Measurements from ENCODE around the gene CTIF.
"Not testable (repeated sequence)": the region's sequence is repeated elsewhere in the genome, so short reads cannot be mapped to it uniquely, and the experiment has no call there.

Gene CTIF

DNA sequence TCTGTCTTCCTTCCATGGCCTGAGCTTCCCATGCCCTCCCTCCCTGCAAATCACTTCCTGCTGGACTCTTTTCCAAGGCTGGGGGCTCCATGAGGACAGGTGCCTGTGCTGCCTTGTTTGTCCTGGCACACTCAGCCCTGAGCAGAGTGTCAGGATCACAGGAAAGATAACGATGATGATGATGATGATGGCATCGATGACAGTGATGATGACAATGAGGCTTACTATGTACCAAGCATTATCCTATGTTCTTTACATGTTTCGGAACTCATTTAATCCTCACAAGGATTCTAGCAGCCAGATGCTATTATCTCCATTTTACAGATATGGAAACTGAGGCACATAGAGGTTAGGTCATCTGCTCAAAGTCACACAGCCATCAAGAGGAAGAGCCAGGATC lies 170.0 kb downstream of the CTIF start:
- no peak for DNase-seq (ENCODE audit: low read depth)

DNA sequence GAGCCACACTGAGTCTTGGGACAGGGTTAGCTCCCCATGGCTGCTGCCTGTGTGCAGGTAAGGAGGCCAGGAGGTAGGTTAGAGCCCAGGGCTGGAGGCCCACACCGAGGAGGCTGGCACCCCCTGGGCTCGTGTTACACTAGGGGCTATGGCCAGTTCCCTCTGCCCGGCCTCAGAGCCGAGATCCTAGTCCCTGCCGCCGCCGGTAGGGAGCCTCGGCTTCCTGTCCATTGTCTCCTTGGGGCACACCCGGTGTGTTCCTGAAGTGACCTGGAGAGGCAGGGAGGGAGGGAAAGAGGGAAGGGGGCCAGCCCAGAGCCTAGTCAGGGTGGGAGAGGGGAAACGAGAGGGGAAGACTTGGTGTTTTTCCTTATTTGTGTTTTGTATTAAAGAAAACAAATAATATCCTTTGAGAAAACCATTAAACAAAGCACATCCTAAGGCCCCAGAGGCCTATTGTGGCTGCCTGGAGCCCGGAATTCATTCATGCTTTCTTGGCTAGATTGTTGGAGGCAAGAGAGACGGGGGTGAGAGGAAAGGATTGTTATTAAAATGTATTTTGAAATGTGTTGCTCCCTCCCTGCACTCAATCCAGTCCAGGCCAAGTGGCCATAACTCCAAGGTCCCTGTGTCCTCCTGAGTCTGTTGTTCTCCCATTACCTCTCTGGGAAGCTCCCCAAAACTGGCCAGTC lies 170.7 kb downstream of the CTIF start:
- no peak for DNase-seq (ENCODE audit: low read depth)

- peak; percentile 48 for DNase-seq (ENCODE audit: low read depth)
Observed at GRCh38 chr18:48711651-48712486, 173.0 kb downstream of the CTIF start.

DNA sequence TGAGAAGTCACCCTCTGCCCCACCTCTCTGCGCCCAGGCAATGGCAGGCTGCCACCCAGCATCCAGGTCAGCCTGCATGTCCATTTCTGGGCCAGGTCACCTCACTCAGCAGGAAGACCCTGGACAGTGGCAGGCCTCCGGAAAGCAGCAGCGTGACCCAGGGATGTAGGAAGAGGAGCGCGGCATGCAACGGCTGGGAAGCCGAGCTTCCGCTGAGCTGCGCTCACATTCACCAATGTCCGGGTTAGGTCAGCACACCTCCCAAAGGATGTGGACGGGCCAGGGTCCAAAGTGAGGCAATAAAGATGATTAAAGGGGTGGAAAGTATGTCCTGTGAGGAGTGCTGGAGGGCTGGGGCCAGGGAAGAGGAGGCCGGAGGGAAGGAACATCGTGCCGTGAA lies 174.5 kb downstream of the CTIF start:
- DNase-seq (ENCODE audit: low read depth) = no peak

DNA sequence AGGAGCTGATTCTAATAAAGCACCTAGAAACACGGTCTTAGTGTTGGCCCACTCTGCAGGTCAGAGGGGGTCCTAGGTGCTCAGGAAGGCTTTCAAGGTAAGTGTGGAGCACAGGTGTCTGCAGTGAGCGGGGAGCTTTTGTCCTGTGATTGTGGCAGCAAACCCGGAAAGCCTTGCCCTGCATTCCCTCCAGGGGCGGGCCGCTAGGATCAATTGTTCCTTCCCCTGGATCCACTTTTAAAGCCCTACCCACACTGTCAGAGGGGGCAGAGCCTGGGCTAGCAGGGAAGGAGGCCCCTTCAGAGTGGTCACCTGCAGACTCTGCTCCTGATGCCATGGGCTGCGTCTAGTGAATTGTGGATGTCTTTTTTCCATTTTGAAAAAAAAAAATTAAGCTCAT lies 176.0 kb downstream of the CTIF start:
- DNase-seq (ENCODE audit: low read depth) = no peak

DNA sequence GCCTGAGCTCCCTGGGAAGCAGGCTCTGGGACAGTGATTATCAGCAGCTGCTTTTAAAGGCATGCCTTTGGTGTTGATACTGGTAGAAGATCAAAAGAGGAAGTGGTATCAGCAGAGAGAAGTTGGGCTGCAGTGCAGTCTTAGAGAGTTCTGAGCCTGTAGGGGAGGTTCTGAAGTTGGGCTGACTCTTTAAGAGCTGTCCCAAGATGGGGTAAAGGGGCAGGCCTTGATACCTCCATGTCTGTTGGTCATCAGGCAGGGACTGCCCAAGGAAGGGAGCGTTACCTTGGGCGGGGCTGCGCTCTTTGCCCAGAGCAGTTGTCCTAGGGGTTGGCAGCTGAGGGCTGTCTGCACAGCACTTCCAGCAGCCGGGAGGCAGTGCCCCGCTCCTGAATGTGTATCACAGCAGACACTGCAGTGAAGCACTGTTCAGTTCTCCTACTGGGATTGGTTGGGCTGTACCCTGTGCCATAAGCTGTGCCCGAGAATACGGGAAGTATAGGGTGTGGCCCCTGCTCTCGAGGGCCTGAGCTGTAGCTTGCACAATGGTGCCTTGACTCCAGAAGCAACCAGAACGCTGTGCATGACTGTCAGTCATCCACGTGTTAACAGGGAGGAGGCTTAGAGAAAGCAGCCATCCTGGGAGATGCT lies 177.0 kb downstream of the CTIF start:
- peak; percentile 34 for DNase-seq (ENCODE audit: low read depth)

DNA sequence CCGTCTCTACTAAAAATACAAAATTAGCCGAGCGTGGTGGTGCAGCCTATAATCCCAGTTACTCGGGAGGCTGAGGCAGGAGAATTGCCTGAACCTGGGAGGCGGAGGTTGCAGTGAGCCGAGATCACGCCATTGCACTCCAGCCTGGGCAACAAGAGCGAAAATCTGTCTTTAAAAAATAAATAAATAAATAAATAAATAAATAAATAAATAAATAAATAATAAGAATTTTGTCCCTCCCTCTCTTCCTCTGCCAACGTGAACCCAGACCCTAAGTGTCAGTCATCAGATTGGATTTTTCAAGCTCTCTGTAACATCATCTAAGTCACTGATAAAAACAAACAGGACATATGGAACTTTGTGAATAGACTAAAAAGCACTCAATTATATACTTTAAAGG lies 178.4 kb downstream of the CTIF start:
- DNase-seq (ENCODE audit: low read depth) = not testable (repeated sequence)

DNA sequence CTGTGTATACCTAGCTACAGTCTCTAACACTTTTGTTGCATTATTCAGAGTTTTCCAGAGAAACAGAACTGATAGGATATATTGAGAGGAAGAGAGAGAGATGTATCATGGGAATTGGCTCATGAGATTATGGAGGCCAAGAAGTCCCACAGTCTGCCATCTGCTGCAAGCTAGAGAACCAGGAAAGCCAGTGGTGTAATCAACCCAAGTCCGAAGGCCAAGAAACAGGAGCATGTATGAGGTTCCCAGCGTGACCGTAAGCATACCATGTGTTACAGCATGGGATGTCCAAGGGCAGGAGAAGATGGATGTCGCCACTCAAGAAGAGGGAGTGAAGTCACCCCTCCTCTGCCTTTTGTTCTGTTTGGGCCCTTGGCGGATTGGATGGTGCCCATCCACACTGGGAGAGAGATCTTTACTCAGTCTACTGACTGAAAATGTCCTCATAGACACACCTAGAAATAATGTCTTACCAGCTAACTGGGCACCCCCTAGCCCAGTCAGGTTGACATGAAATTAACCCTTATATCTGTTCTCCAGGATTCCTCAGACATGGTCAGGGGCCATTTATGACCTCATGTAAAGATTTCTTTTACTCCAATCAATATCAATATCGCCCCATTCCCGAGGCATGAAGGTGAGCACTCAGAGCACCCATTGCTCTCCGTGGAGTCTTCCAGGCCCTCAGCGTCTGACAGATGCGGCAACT lies 179.6 kb downstream of the CTIF start:
- no peak for DNase-seq (ENCODE audit: low read depth)

GRCh38 chr18:48719388-48719787 lies 180.6 kb downstream of the CTIF start:
- DNase-seq (ENCODE audit: low read depth) = no peak

- DNase-seq (ENCODE audit: low read depth) = no peak
Observed at GRCh38 chr18:48719974-48720654, 181.3 kb downstream of the CTIF start.

DNA sequence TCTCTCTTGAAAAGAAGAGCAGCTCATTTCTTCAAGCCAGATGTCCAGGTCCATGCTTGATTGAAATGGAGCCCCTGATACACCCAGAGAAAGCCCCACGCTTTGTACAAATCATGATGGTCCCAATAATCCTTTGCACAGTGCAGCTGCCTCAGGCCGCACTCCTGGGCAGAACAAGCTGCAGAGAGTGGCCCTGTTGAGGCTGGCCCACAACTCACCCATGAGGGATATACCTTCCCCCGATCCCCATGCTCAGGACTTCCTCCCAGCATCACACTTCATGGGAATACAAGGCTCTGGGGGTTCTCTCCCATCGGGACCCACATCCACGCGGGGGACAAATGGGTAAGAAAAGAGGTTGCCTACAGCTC lies 181.8 kb downstream of the CTIF start:
- DNase-seq (ENCODE audit: low read depth) = no peak

GRCh38 chr18:48721312-48721711 lies 182.5 kb downstream of the CTIF start:
- no peak for DNase-seq (ENCODE audit: low read depth)

- DNase-seq (ENCODE audit: low read depth) = no peak
Observed at GRCh38 chr18:48723016-48723415, 184.2 kb downstream of the CTIF start.

DNA sequence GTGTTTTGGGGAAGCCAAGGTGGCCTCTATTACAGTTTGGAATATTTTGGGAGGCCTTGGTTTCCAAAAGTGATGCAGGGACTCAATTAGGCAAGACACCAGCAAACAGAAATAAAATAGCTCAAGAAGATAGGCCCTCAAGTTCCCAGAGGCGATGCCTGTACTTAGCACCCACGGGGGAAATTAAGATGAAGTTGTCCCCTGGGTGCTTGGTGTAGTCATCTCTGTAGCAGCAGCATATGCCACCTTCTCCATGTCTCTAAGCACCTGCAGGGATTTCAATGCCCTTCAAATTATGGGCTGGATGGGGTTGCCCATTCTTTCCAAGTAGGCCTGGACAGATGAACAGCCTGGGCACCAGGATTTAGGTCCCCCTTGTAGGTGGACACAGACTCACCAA lies 185.0 kb downstream of the CTIF start:
- DNase-seq (ENCODE audit: low read depth) = no peak

- DNase-seq (ENCODE audit: low read depth) = no peak
Observed at GRCh38 chr18:48724442-48724841, 185.6 kb downstream of the CTIF start.

DNA sequence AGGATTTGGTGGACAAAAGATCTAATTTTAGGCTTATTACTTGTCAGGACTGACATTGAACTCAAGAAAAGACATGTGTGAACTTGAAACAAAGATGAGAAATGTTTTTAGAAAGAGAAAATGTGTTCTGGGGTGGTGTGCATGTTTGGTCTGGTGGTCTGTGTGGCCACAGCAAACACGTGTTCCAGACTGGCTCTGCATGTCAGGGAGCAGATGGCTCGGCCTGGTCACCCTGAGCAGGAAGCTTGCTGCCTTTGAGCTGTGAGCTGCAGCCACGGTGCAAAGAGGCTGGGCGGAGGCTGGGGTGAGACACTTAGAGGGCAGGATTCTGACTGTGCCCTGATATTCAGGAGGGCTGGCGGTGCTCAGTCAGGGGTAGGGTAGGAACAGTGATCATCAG lies 186.1 kb downstream of the CTIF start:
- no peak for DNase-seq (ENCODE audit: low read depth)

DNA sequence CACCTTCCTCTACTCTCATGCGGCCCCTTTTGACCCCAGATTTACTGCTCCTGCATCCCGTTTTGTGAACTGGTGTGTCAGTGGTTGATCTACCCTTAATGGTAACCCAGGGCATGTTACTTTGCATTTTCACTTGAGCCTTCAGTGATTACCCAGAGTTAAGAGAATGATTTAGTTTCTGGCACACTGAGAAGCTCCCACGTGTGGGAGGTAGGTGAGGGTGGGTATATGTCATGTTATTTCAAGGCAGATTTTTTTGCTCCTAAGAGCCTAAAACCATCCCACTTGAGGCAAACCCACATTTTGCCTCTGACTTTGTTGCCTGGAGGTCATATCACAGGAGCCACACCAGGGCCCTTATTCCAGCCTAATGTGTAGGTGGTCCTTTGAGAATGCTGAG lies 186.7 kb downstream of the CTIF start:
- DNase-seq (ENCODE audit: low read depth) = no peak

GRCh38 chr18:48727681-48728080 lies 188.8 kb downstream of the CTIF start:
- peak; percentile 67 for DNase-seq (ENCODE audit: low read depth)

DNA sequence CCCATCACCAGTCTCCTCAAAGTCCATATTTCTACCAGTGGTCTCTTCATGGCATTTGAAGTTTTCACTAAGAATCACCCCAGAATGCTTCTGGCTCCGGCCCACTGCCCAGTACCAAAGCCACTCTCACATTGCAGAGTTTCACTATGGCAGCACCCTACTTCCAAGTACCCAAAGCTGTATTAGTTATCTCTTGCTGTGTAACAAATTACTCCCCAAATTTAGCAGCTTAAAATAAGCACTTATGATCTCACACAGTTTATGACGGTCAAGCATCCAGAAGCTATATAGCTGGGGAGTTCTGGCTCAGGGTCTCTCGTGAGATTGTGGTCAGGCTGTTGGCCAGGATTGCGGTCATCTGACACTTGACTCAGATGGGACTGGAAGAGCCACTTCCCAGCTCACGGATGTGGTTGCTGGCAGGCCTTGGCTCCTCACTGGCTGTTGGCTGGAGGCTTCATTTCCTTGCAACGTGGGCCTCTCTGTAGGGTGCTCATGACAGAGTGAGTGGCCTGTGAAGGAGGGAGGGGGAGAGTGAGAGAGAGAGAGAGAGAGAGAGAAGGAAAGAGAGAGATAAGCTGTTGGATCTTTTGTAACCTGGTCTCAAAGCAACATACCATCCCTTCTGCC lies 189.5 kb downstream of the CTIF start:
- peak; percentile 97 for DNase-seq (ENCODE audit: low read depth)

DNA sequence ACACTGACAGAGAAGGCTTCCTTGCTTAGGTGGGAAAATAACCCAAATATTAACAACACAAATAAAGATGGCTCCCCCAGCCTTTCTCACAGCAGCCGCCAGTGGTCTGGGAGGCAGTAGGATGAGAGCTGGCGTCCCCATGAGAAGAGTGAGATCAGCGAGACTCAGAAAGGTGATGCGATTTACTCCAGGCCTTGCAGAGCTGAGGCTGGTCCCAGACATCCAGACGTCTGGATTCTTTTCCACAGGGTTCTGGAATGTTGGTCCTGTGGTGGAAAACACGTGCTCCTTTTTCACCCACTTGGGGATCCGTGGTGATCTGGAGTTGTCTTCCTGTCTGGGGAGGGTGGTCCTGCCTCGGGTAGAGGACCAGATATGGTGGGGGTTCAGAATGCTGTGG lies 190.6 kb downstream of the CTIF start:
- no peak for DNase-seq (ENCODE audit: low read depth)

DNA sequence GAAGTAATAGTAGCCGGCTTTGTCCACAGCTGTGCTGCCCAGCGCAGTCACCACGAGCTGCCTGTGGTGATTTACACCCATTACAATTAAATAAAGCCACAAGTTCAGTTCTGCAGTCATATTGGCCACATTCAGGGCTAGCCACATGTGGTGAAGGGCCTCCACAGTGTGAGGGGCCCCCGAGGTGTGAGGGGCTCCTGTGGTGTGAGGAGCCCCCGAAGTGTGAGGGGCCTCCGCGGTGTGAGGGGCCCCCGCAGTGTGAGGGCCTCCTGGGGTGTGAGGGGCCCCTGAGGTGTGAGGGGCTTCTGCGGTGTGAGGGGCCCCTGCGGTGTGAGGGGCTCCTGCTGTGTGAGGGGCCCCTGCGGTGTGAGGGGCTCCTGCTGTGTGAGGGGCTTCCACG lies 191.2 kb downstream of the CTIF start:
- DNase-seq (ENCODE audit: low read depth) = no peak

All from fibroblast of gingiva (primary cell).